DMS79 treated with DMSO at 0.1 percent for 48 hours (cell line): Measurements from ENCODE around the gene ZNF687.

Experiments
- DNase-seq: peaks from one replicate; lab custom pipeline; 2025; lab: John Stamatoyannopoulos, UW

The ZNF687 gene

GRCh38 chr1:151277249-151277648, 4.8 kb upstream of the ZNF687 start:
- DNase-seq = no peak

- DNase-seq = peak; percentile 96
Observed at GRCh38 chr1:151281225-151281968, 702 bp upstream of the ZNF687 start.

GRCh38 chr1:151282883-151283725, 1.0 kb downstream of the ZNF687 start:
- DNase-seq = peak; percentile 23

GRCh38 chr1:151284013-151284577, 2.0 kb downstream of the ZNF687 start:
- DNase-seq = no peak

GRCh38 chr1:151286619-151287340, 4.7 kb downstream of the ZNF687 start:
- DNase-seq = no peak

GRCh38 chr1:151287341-151287699, 5.2 kb downstream of the ZNF687 start:
- DNase-seq = no peak

- no peak for DNase-seq
Observed at GRCh38 chr1:151287767-151288500, 5.8 kb downstream of the ZNF687 start.

GRCh38 chr1:151288502-151288901, 6.4 kb downstream of the ZNF687 start:
- no peak for DNase-seq

GRCh38 chr1:151289080-151289935, 7.2 kb downstream of the ZNF687 start:
- DNase-seq = no peak

- DNase-seq = no peak
Observed at GRCh38 chr1:151289991-151290708, 8.1 kb downstream of the ZNF687 start.

GRCh38 chr1:151290709-151291303, 8.7 kb downstream of the ZNF687 start:
- no peak for DNase-seq

- no peak for DNase-seq
Observed at GRCh38 chr1:151292207-151293030, 10.3 kb downstream of the ZNF687 start.

GRCh38 chr1:151293093-151293492, 11.0 kb downstream of the ZNF687 start:
- no peak for DNase-seq

- DNase-seq = no peak
Observed at GRCh38 chr1:151294742-151295462, 12.8 kb downstream of the ZNF687 start.

GRCh38 chr1:151309811-151310323, 27.8 kb downstream of the ZNF687 start:
- no peak for DNase-seq

GRCh38 chr1:151311011-151311410, 28.9 kb downstream of the ZNF687 start:
- DNase-seq = no peak

- no peak for DNase-seq
Observed at GRCh38 chr1:151311589-151312331, 29.7 kb downstream of the ZNF687 start.
